H9 (cell line): ENCODE measurements around the gene XDH. TPM values are rescaled to one million over a fixed set of nuclear protein-coding genes. Genes with fewer than 3 reads are reported as not detected.

Source experiments
- DNase-seq: peaks from one replicate; pipeline ENCODE4 v3.0.0-alpha.2; 2017
- H2AFZ ChIP-seq: one replicate; pipeline ENCODE4 v1.6.1; 2013; ENCODE audit warnings: mild to moderate bottlenecking, low read length, control low read depth, moderate library complexity
- H2AK5ac ChIP-seq: 2 replicates; pipeline ENCODE4 v1.6.1; 2013; ENCODE audit warnings: low read length, control low read depth, mixed read lengths; ENCODE audit not compliant: insufficient read length
- H2BK120ac ChIP-seq: one replicate; pipeline ENCODE4 v1.6.1; 2013; ENCODE audit warnings: low read depth, mild to moderate bottlenecking, low read length, control low read depth, inconsistent platforms; ENCODE audit not compliant: poor library complexity, severe bottlenecking
- H2BK12ac ChIP-seq: 2 replicates; pipeline ENCODE4 v1.6.1; 2013; ENCODE audit warnings: low read length, control low read depth, mixed read lengths, low read depth; ENCODE audit not compliant: insufficient read length
- H2BK15ac ChIP-seq: 2 replicates; pipeline ENCODE4 v1.6.1; 2013; ENCODE audit warnings: low read depth, low read length, control low read depth
- H2BK20ac ChIP-seq: one replicate; pipeline ENCODE4 v1.6.1; 2013; ENCODE audit warnings: low read depth, mild to moderate bottlenecking, low read length, control low read depth, inconsistent platforms; ENCODE audit not compliant: poor library complexity, severe bottlenecking
- H2BK5ac ChIP-seq: 2 replicates; pipeline ENCODE4 v1.6.1; 2013; ENCODE audit warnings: low read length, control low read depth, mixed read lengths; ENCODE audit not compliant: insufficient read length
- H3K14ac ChIP-seq: 2 replicates; pipeline ENCODE4 v1.6.1; 2013; ENCODE audit warnings: low read length, control low read depth; ENCODE audit not compliant: insufficient read depth
- H3K18ac ChIP-seq: 2 replicates; pipeline ENCODE4 v1.6.1; 2013; ENCODE audit warnings: low read depth, mild to moderate bottlenecking, mixed read lengths, low read length, control low read depth; ENCODE audit not compliant: insufficient read length
- H3K23ac ChIP-seq: 2 replicates; pipeline ENCODE4 v1.6.1; 2013; ENCODE audit warnings: low read length, control low read depth, mixed read lengths, low read depth; ENCODE audit not compliant: insufficient read length
- H3K23me2 ChIP-seq: 2 replicates; pipeline ENCODE4 v1.6.1; 2013; ENCODE audit warnings: low read depth, mild to moderate bottlenecking, mixed read lengths, low read length, control low read depth; ENCODE audit not compliant: insufficient read length, poor library complexity, severe bottlenecking
- H3K27ac ChIP-seq: 2 replicates; pipeline ENCODE4 v1.5.1; 2013; ENCODE audit warnings: low read length, control low read depth, mixed read lengths, low read depth; ENCODE audit not compliant: insufficient read length
- H3K27me3 ChIP-seq: 2 replicates; pipeline ENCODE4 v1.6.1; 2013; ENCODE audit warnings: low read length, control low read depth, inconsistent platforms; ENCODE audit not compliant: insufficient read depth
- H3K4ac ChIP-seq: 2 replicates; pipeline ENCODE4 v1.6.1; 2013; ENCODE audit warnings: low read depth, mild to moderate bottlenecking, control low read depth, inconsistent platforms, low read length, moderate library complexity
- H3K4me1 ChIP-seq: 2 replicates; pipeline ENCODE4 v1.6.1; 2013; ENCODE audit warnings: low read length, control low read depth, inconsistent platforms; ENCODE audit not compliant: insufficient read depth
- H3K4me2 ChIP-seq: 2 replicates; pipeline ENCODE4 v1.6.1; 2013; ENCODE audit warnings: low read length, control low read depth, mixed read lengths; ENCODE audit not compliant: insufficient read length, insufficient read depth
- H3K56ac ChIP-seq: 2 replicates; pipeline ENCODE4 v1.6.1; 2013; ENCODE audit warnings: low read depth, mild to moderate bottlenecking, mixed read lengths, low read length, control low read depth; ENCODE audit not compliant: insufficient read length
- H3K79me1 ChIP-seq: 2 replicates; pipeline ENCODE4 v1.6.1; 2013; ENCODE audit warnings: low read depth, mild to moderate bottlenecking, moderate library complexity, low read length, control low read depth, inconsistent platforms; ENCODE audit not compliant: insufficient read depth, poor library complexity, severe bottlenecking
- H3K79me2 ChIP-seq: 2 replicates; pipeline ENCODE4 v1.6.1; 2013; ENCODE audit warnings: low read length, control low read depth, inconsistent platforms; ENCODE audit not compliant: insufficient read depth
- H3K9ac ChIP-seq: 2 replicates; pipeline ENCODE4 v1.6.1; 2013; ENCODE audit warnings: low read length, control low read depth, mixed read lengths; ENCODE audit not compliant: insufficient read length; ENCODE audit errors: extremely low read depth
- H3K9me3 ChIP-seq: one replicate; pipeline ENCODE4 v1.6.1; 2013; ENCODE audit warnings: low read depth, low read length, inconsistent platforms; ENCODE audit not compliant: control insufficient read depth
- H3T11ph ChIP-seq: one replicate; pipeline ENCODE4 v1.6.1; 2013; ENCODE audit warnings: mild to moderate bottlenecking, low read length, control low read depth, inconsistent platforms
- H4K20me1 ChIP-seq: one replicate; pipeline ENCODE4 v1.6.1; 2013; ENCODE audit not compliant: control insufficient read depth, insufficient read length, insufficient read depth
- H4K5ac ChIP-seq: 2 replicates; pipeline ENCODE4 v1.6.1; 2013; ENCODE audit warnings: low read depth, mild to moderate bottlenecking, mixed read lengths, low read length, control low read depth; ENCODE audit not compliant: insufficient read length
- H4K8ac ChIP-seq: replicated peaks from 2 replicates; pipeline ENCODE4 v1.6.1; 2013; ENCODE audit warnings: low read length, control low read depth, mixed read lengths, low read depth; ENCODE audit not compliant: insufficient read length
- H4K91ac ChIP-seq: 2 replicates; pipeline ENCODE4 v1.6.1; 2013; ENCODE audit warnings: low read depth, mild to moderate bottlenecking, moderate library complexity, mixed read lengths, low read length, control low read depth; ENCODE audit not compliant: insufficient read length
- H3K27ac Mint-ChIP-seq, 3 experiments: 2 replicates in 2 of 3; 3 replicates in 1 of 3; pipeline ENCODE4 v1.8.0; 2020 to 2021; ENCODE audit warnings: mixed read lengths in 3 of 3, mild to moderate bottlenecking in 1 of 3, moderate library complexity in 1 of 3
- H3K27me3 Mint-ChIP-seq: 2 replicates; pipeline ENCODE4 v1.8.0; 2021; ENCODE audit warnings: low read depth, mild to moderate bottlenecking, moderate library complexity, mixed read lengths
- H3K36me3 Mint-ChIP-seq, 3 experiments: 2 replicates in 2 of 3; 3 replicates in 1 of 3; pipeline ENCODE4 v1.8.0; 2020 to 2021; ENCODE audit warnings: low read depth in 3 of 3, mixed read lengths in 3 of 3; ENCODE audit not compliant: insufficient read depth in 1 of 3
- H3K4me1 Mint-ChIP-seq, 2 experiments: 2 replicates each; pipeline ENCODE4 v1.8.0; 2020; ENCODE audit warnings: mixed read lengths in 2 of 2
- H3K4me3 Mint-ChIP-seq, 2 experiments: 2 replicates in 1 of 2; 3 replicates in 1 of 2; pipeline ENCODE4 v1.8.0; 2020 to 2021; ENCODE audit warnings: mild to moderate bottlenecking in 2 of 2, mixed read lengths in 2 of 2, moderate library complexity in 1 of 2
- H3K9me3 Mint-ChIP-seq, 2 experiments: 2 replicates in 1 of 2; 3 replicates in 1 of 2; pipeline ENCODE4 v1.8.0; 2020; ENCODE audit warnings: mild to moderate bottlenecking in 2 of 2, mixed read lengths in 2 of 2, moderate library complexity in 1 of 2
- CTCF ChIP-seq: fragments of 200-600 bp; sonication (generic); conservative IDR thresholded peaks from 3 replicates; pipeline ENCODE4 v1.8.0; 2021; ENCODE audit warnings: antibody characterized with exemption, mild to moderate bottlenecking
- total RNA-seq: library from RNA; stranded (reverse); gene quantifications from 2 replicates; pipeline ENCODE4 v1.2.1, GENCODE V29; 2021

The XDH gene
- total RNA-seq, 1 experiment from 2014 or later = 1.4 TPM

GRCh38 chr2:31386648-31387047 is 27.9 kb downstream of the XDH start:
- Histone ChIP-seq H3K18ac (no peak overlapping the region), H3K79me1 (no peaks in the 10 kb centered on the region), H2AK5ac (no peak overlapping the region), H2BK12ac (no peak overlapping the region), H3K79me2 (no peaks in the 10 kb centered on the region), H3K23ac (no peak overlapping the region), H2BK15ac (no peak overlapping the region), H3K4me2 (no peak overlapping the region), H3K27ac (no peak overlapping the region), H4K5ac (no peak overlapping the region), H2BK120ac (no peak overlapping the region), H3T11ph (no peak overlapping the region), H4K91ac (no peak overlapping the region), H2BK20ac (no peak overlapping the region), H4K20me1 (no peaks in the 10 kb centered on the region), H3K9me3 (no peaks in the 10 kb centered on the region), H3K56ac (no peak overlapping the region), H2BK5ac (no peak overlapping the region), H4K8ac (no peak overlapping the region), H3K27me3 (no peaks in the 10 kb centered on the region), H3K9ac (no peak overlapping the region), H3K14ac (no peak overlapping the region), H3K23me2 (no peaks in the 10 kb centered on the region), H3K4ac (no peak overlapping the region), H2AFZ (no peak overlapping the region), H3K4me1 (peaks cover 10% of the 10 kb centered on the region; the same call in 1 of the 2 replicates)
- Mint-ChIP-seq H3K27me3 (no peaks in the 10 kb centered on the region), H3K4me3 (no peak overlapping the region), H3K27ac (no peak overlapping the region), H3K36me3 (peaks cover 0 to 2% (median 0%) of the 10 kb centered on the region in 3 experiments; a peak in 1 of 7 replicates), H3K9me3 (no peaks in the 10 kb centered on the region), H3K4me1 (peaks cover 31 to 33% of the 10 kb centered on the region in 2 experiments)
- TF ChIP-seq CTCF = peak; percentile 34; the same call in 1 of the 3 replicates
- peak; percentile 55 for DNase-seq
